GM12873 (cell line): Measurements from ENCODE around the gene MEA1.

Experiments
- CTCF ChIP-seq: IDR thresholded peaks from 2 replicates; pipeline ENCODE4 v1.5.1; 2012; ENCODE audit warnings: low read depth, mild to moderate bottlenecking, moderate library complexity, low read length, control low read depth; ENCODE audit not compliant: insufficient read depth; ENCODE audit errors: missing control alignments

The MEA1 gene

GRCh38 chr6:42968126-42968701 is 45.5 kb downstream of the MEA1 start:
- no peak for TF ChIP-seq CTCF

GRCh38 chr6:42967228-42967627 is 46.5 kb downstream of the MEA1 start:
- no peak for TF ChIP-seq CTCF

- no peak for TF ChIP-seq CTCF
Observed at GRCh38 chr6:42966571-42966970, 47.2 kb downstream of the MEA1 start.

- peak; percentile 33 for TF ChIP-seq CTCF
Observed at GRCh38 chr6:42963855-42964605, 49.7 kb downstream of the MEA1 start.

- TF ChIP-seq CTCF, result no peak
Observed at GRCh38 chr6:42963179-42963854, 50.4 kb downstream of the MEA1 start.

- no peak for TF ChIP-seq CTCF
Observed at GRCh38 chr6:42962502-42963178, 51.1 kb downstream of the MEA1 start.

- TF ChIP-seq CTCF, result no peak
Observed at GRCh38 chr6:42962096-42962495, 51.6 kb downstream of the MEA1 start.
